Activated CD4-positive, alpha-beta T cell treated with anti-CD3 and anti-CD28 coated beads, Interleukin-2, amount 50 U/mL, for 1 hour (primary cell): ENCODE data around the gene RAB17.
"Not testable (repeated sequence)": the region's sequence is repeated elsewhere in the genome, so short reads cannot be mapped to it uniquely, and the experiment has no call there.

Experiments
- DNase-seq: peaks from one replicate; pipeline ENCODE4 v3.0.0-alpha.2; 2020

Gene RAB17

GRCh38 chr2:237598468-237599208 lies 8.1 kb upstream of the RAB17 start:
- no peak for DNase-seq

- no peak for DNase-seq
These were observed 6.9 kb upstream of the RAB17 start for GRCh38 chr2:237597196-237598145.

- no peak for DNase-seq
These were observed 6.1 kb upstream of the RAB17 start for GRCh38 chr2:237596520-237597195.

- not testable (repeated sequence) for DNase-seq
These were observed 5.4 kb upstream of the RAB17 start for GRCh38 chr2:237595829-237596519.

GRCh38 chr2:237594514-237594871 lies 4.0 kb upstream of the RAB17 start:
- DNase-seq: no peak

- DNase-seq: no peak
These were observed 3.2 kb upstream of the RAB17 start for GRCh38 chr2:237593596-237594320.

- no peak for DNase-seq
These were observed 2.5 kb upstream of the RAB17 start for GRCh38 chr2:237593036-237593435.

GRCh38 chr2:237592425-237592980 lies 2.0 kb upstream of the RAB17 start:
- DNase-seq: no peak

GRCh38 chr2:237591141-237591881 lies 777 bp upstream of the RAB17 start:
- DNase-seq: no peak

GRCh38 chr2:237588044-237588696 lies 2.4 kb downstream of the RAB17 start:
- no peak for DNase-seq

GRCh38 chr2:237585590-237586221 lies 4.8 kb downstream of the RAB17 start:
- no peak for DNase-seq

GRCh38 chr2:237583385-237584295 lies 6.9 kb downstream of the RAB17 start:
- DNase-seq: no peak

GRCh38 chr2:237581751-237582746 lies 8.5 kb downstream of the RAB17 start:
- peak; percentile 32 for DNase-seq

- DNase-seq: no peak
These were observed 9.2 kb downstream of the RAB17 start for GRCh38 chr2:237581326-237581725.

- no peak for DNase-seq
These were observed 12.3 kb downstream of the RAB17 start for GRCh38 chr2:237577956-237578870.

- no peak for DNase-seq
These were observed 13.1 kb downstream of the RAB17 start for GRCh38 chr2:237577458-237577857.
